H1 (cell line): Measurements from ENCODE around the gene B3GAT1.

ENCODE experiments used
- ATF2 ChIP-seq: IDR thresholded peaks from 2 replicates; pipeline ENCODE4 v1.6.1; 2012; ENCODE audit warnings: low read length, inconsistent platforms
- CEBPB ChIP-seq: IDR thresholded peaks from 2 replicates; pipeline ENCODE4 v1.6.1; 2012; ENCODE audit warnings: low read depth, low read length
- CHD2 ChIP-seq: IDR thresholded peaks from 2 replicates; pipeline ENCODE4 v1.6.1; 2012; ENCODE audit warnings: low read length, improper control_type of control experiment
- CTCF ChIP-seq, 3 experiments: IDR thresholded peaks; 1 replicate in 2 of 3; 2 replicates in 1 of 3; pipeline versions ENCODE4 v1.5.1 to v1.6.1; 2011; ENCODE audit warnings: low read length in 3 of 3, mild to moderate bottlenecking in 3 of 3, inconsistent platforms in 2 of 3, low read depth in 1 of 3, moderate library complexity in 1 of 3; ENCODE audit not compliant: insufficient read depth in 1 of 3; ENCODE audit errors: control extremely low read depth in 1 of 3
- EGR1 ChIP-seq: IDR thresholded peaks from 2 replicates; pipeline ENCODE4 v1.6.1; 2011; ENCODE audit warnings: low read depth, low read length, borderline replicate concordance
- EZH2 ChIP-seq: fragments of 200-600 bp; sonication (generic); IDR thresholded peaks from 2 replicates; pipeline ENCODE4 v1.7.1; 2012; ENCODE audit warnings: low read depth, mild to moderate bottlenecking, moderate library complexity, low read length, inconsistent platforms; ENCODE audit not compliant: severe bottlenecking
- GABPA ChIP-seq: IDR thresholded peaks from 2 replicates; pipeline ENCODE4 v1.6.1; 2011; ENCODE audit warnings: mild to moderate bottlenecking, low read length, moderate library complexity, borderline replicate concordance; ENCODE audit not compliant: insufficient read depth
- MAFK ChIP-seq: IDR thresholded peaks from 2 replicates; pipeline ENCODE4 v1.6.1; 2012; ENCODE audit warnings: low read depth, mild to moderate bottlenecking, improper control_type of control experiment, low read length
- NRF1 ChIP-seq: IDR thresholded peaks from 2 replicates; pipeline ENCODE4 v1.6.1; 2011; ENCODE audit warnings: mild to moderate bottlenecking, low read depth, low read length, improper control_type of control experiment
- POLR2AphosphoS5 ChIP-seq: IDR thresholded peaks from 2 replicates; pipeline ENCODE4 v1.6.1; 2011; ENCODE audit warnings: low read depth, low read length
- RAD21 ChIP-seq, 2 experiments: IDR thresholded peaks in 1 of 2; conservative IDR thresholded peaks in 1 of 2; 2 replicates each; pipeline ENCODE4 v1.6.1; 2011; ENCODE audit warnings: low read depth in 2 of 2, low read length in 2 of 2, improper control_type of control experiment in 1 of 2, inconsistent platforms in 1 of 2, mild to moderate bottlenecking in 1 of 2, moderate library complexity in 1 of 2
- RBBP5 ChIP-seq: IDR thresholded peaks from 2 replicates; pipeline ENCODE4 v1.7.1; 2012; ENCODE audit warnings: low read depth, mild to moderate bottlenecking, inconsistent platforms, low read length, moderate library complexity, borderline replicate concordance
- RNF2 ChIP-seq: fragments of 200-900, 300-1000 bp; sonication (generic); IDR thresholded peaks from 2 replicates; pipeline ENCODE4 v1.7.1; 2016; ENCODE audit warnings: borderline replicate concordance, low read depth, mild to moderate bottlenecking, antibody characterized with exemption, low read length; ENCODE audit not compliant: poor library complexity, severe bottlenecking; ENCODE audit errors: missing control alignments
- SIN3A ChIP-seq, 2 experiments: IDR thresholded peaks in 1 of 2; conservative IDR thresholded peaks in 1 of 2; 2 replicates each; pipeline ENCODE4 v1.6.1; 2011 to 2012; ENCODE audit warnings: low read length in 2 of 2, improper control_type of control experiment in 1 of 2, low read depth in 1 of 2, mild to moderate bottlenecking in 1 of 2

DNA sequence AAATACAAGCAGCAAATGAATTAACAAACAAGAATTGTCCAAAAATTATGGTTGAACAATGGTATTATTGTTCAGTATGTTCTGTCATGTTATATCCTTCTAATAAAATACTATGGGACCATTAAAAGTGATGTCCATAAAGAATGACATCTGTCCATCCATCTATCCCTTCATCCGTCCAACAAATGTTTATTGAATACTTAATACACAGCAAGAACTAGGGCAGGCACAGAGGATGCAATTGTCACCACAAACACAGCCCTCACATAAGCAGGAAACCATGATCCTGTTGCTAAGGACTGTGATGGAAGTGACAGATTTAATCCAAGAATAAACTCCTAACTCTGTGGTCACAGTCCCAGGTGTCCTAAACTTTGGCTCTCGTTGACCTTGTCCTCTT lies 20.7 kb upstream of the B3GAT1 start:
- TF ChIP-seq CTCF (IDR thresholded peaks at IDR 0.05; ENCODE audit: control extremely low read depth in 1 of 3, insufficient read depth in 1 of 3, low read depth in 1 of 3, low read length in 3 of 3) (no peak), RAD21 (IDR thresholded peaks at IDR 0.05 in 1 of 2, conservative IDR thresholded peaks at IDR 0.05 in 1 of 2; ENCODE audit: low read depth in 2 of 2, low read length in 2 of 2) (no peak), ATF2 (no peak), CHD2 (no peak), SIN3A (conservative IDR thresholded peaks at IDR 0.05 in 1 of 2, IDR thresholded peaks at IDR 0.05 in 1 of 2; ENCODE audit: low read depth in 1 of 2, low read length in 2 of 2) (no peak), CEBPB (no peak), EZH2 (no peak), RBBP5 (no peak), POLR2AphosphoS5 (no peak), MAFK (no peak), GABPA (no peak), EGR1 (no peak), NRF1 (no peak), RNF2 (no peak)
